Medulla oblongata (tissue), 1 donor: ENCODE results near the gene ISG15.
A peak's percentile ranks its signal among the peaks of the same experiment; 100 is the strongest.
"Not testable (repeated sequence)": the region's sequence is repeated elsewhere in the genome, so short reads cannot be mapped to it uniquely, and the experiment has no call there.

ENCODE experiments used
- DNase-seq: peaks from one replicate; pipeline ENCODE4 v3.0.0-alpha.2; 2015; ENCODE audit errors: extremely low spot score

The ISG15 gene

GRCh38 chr1:1011396-1011949 lies 1.8 kb upstream of the ISG15 start:
- DNase-seq = no peak

GRCh38 chr1:1012736-1013104 lies 577 bp upstream of the ISG15 start:
- not testable (repeated sequence) for DNase-seq

GRCh38 chr1:1013922-1014648 lies 788 bp downstream of the ISG15 start:
- no peak for DNase-seq

- no peak for DNase-seq
Observed at GRCh38 chr1:1014799-1015681, 1.7 kb downstream of the ISG15 start.

- not testable (repeated sequence) for DNase-seq
Observed at GRCh38 chr1:1017397-1018320, 4.4 kb downstream of the ISG15 start.

- not testable (repeated sequence) for DNase-seq
Observed at GRCh38 chr1:1018321-1018685, 5.0 kb downstream of the ISG15 start.

GRCh38 chr1:1019122-1019999 lies 6.1 kb downstream of the ISG15 start:
- peak; percentile 87 for DNase-seq

- peak; percentile 24 for DNase-seq
Observed at GRCh38 chr1:1020000-1020404, 6.7 kb downstream of the ISG15 start, which contains the start of gene AGRN. AGRN (plus strand) TSS chr1:1020120; CDS start chr1:1020173, 53 bp downstream.

GRCh38 chr1:1020415-1021009 lies 7.2 kb downstream of the ISG15 start:
- DNase-seq = no peak

- DNase-seq = no peak
Observed at GRCh38 chr1:1021010-1021919, 8.0 kb downstream of the ISG15 start.

GRCh38 chr1:1021920-1022259 lies 8.6 kb downstream of the ISG15 start:
- DNase-seq = no peak

- no peak for DNase-seq
Observed at GRCh38 chr1:1022302-1023009, 9.2 kb downstream of the ISG15 start.

- no peak for DNase-seq
Observed at GRCh38 chr1:1023700-1024099, 10.4 kb downstream of the ISG15 start.

GRCh38 chr1:1024149-1024770 lies 11.0 kb downstream of the ISG15 start:
- DNase-seq = no peak

GRCh38 chr1:1024771-1025699 lies 11.7 kb downstream of the ISG15 start:
- DNase-seq = peak; percentile 29

GRCh38 chr1:1025730-1026129 lies 12.4 kb downstream of the ISG15 start:
- no peak for DNase-seq
